ENCODE results near the gene PSEN1.

GRCh38 chr14:73249108-73249507 is 112.8 kb downstream of the PSEN1 start:
- no peak for TF ChIP-seq CTCF (IDR thresholded peaks at IDR 0.05; ENCODE audit: low read depth, low read length, poor library complexity, severe bottlenecking)
- no peak for TF ChIP-seq EZH2phosphoT487 (IDR thresholded peaks at IDR 0.05; ENCODE audit: borderline replicate concordance, low read length)
